IMR-90 (cell line): ENCODE results near the gene ALX4. TPM values are rescaled to one million over a fixed set of nuclear protein-coding genes. Genes with fewer than 3 reads are reported as not detected.

ENCODE experiments used
- ATAC-seq: fragments of 200-7000 bp; cut with Tn5 transposase; 2 replicates; pipeline ENCODE4 v1.9.1; 2020; ENCODE audit warnings: low read depth, mild to moderate bottlenecking, moderate library complexity
- BruUV-seq: library from RNA; stranded (reverse); fragments of 400-500 nt; replicated peaks from 2 replicates; lab custom pipeline; 2021; lab: Mats Ljungman, UMichigan
- CTCF ChIA-PET: fragments of 300-600 bp; formaldehyde crosslinking; extraction: SDS; loops from one replicate; lab custom pipeline; 2021; ENCODE audit warnings: antibody characterized with exemption; lab: Yijun Ruan, JAX
- POLR2A ChIA-PET: fragments of 300-600 bp; sonication (Branson Sonifier 250); formaldehyde crosslinking; loops from one replicate; lab custom pipeline; 2022; ENCODE audit warnings: antibody characterized with exemption; ENCODE audit not compliant: unreplicated experiment; lab: Charles Lee
- DNase-seq: peaks from one replicate; pipeline ENCODE4 v3.0.0; 2013
- H2AFZ ChIP-seq: replicated peaks from 2 replicates; pipeline ENCODE3; 2013; ENCODE audit warnings: low read length, mild to moderate bottlenecking; ENCODE audit not compliant: poor library complexity
- H2AK5ac ChIP-seq: 2 replicates; pipeline ENCODE4 v1.6.1; 2013; ENCODE audit warnings: low read depth, low read length, inconsistent platforms
- H2AK9ac ChIP-seq: replicated peaks from 2 replicates; pipeline ENCODE3; 2013; ENCODE audit warnings: mild to moderate bottlenecking, low read depth, low read length, moderate library complexity; ENCODE audit not compliant: poor library complexity
- H2BK120ac ChIP-seq: 2 replicates; pipeline ENCODE4 v1.6.1; 2013; ENCODE audit warnings: low read depth, low read length, inconsistent platforms
- H2BK15ac ChIP-seq: 3 replicates; pipeline ENCODE4 v1.6.1; 2013; ENCODE audit warnings: low read depth, low read length, inconsistent platforms
- H2BK20ac ChIP-seq: 2 replicates; pipeline ENCODE4 v1.6.1; 2013; ENCODE audit warnings: low read depth, mild to moderate bottlenecking, inconsistent platforms, low read length, moderate library complexity
- H2BK5ac ChIP-seq: 2 replicates; pipeline ENCODE4 v1.6.1; 2013; ENCODE audit warnings: mild to moderate bottlenecking, low read depth, low read length, inconsistent platforms; ENCODE audit not compliant: poor library complexity, severe bottlenecking
- H3K14ac ChIP-seq: replicated peaks from 2 replicates; pipeline ENCODE4 v1.6.1; 2013; ENCODE audit warnings: low read depth, low read length, inconsistent platforms
- H3K18ac ChIP-seq: 2 replicates; pipeline ENCODE4 v1.6.1; 2013; ENCODE audit warnings: low read depth, low read length, control low read depth
- H3K23ac ChIP-seq: 2 replicates; pipeline ENCODE4 v1.6.1; 2013; ENCODE audit warnings: low read depth, low read length, inconsistent platforms
- H3K27ac ChIP-seq: 2 replicates; pipeline ENCODE4 v1.5.1; 2013; ENCODE audit warnings: mild to moderate bottlenecking, control low read depth, low read length; ENCODE audit not compliant: insufficient read depth
- H3K27me3 ChIP-seq: 2 replicates; pipeline ENCODE4 v1.6.1; 2013; ENCODE audit warnings: low read length; ENCODE audit not compliant: control insufficient read depth, insufficient read depth
- H3K36me3 ChIP-seq: 2 replicates; pipeline ENCODE4 v1.6.1; 2013; ENCODE audit warnings: low read length, mixed read lengths; ENCODE audit not compliant: control insufficient read depth, insufficient read depth
- H3K4ac ChIP-seq: 2 replicates; pipeline ENCODE4 v1.6.1; 2013; ENCODE audit warnings: low read depth, low read length, inconsistent platforms
- H3K4me1 ChIP-seq: 2 replicates; pipeline ENCODE4 v1.6.1; 2013; ENCODE audit warnings: low read length, mixed read lengths; ENCODE audit not compliant: control insufficient read depth, insufficient read depth
- H3K4me2 ChIP-seq: 2 replicates; pipeline ENCODE4 v1.6.1; 2013; ENCODE audit warnings: low read depth, mild to moderate bottlenecking, control low read depth, low read length, moderate library complexity
- H3K4me3 ChIP-seq: 2 replicates; pipeline ENCODE4 v1.5.1; 2013; ENCODE audit warnings: low read depth, mild to moderate bottlenecking, control low read depth, low read length, moderate library complexity; ENCODE audit not compliant: insufficient read depth
- H3K56ac ChIP-seq: 2 replicates; pipeline ENCODE4 v1.6.1; 2013; ENCODE audit warnings: low read length, inconsistent platforms; ENCODE audit not compliant: insufficient read depth; ENCODE audit errors: extremely low read depth
- H3K79me1 ChIP-seq, 2 experiments: 2 replicates each; pipeline ENCODE4 v1.6.1; 2013; ENCODE audit warnings: low read length in 2 of 2, inconsistent platforms in 1 of 2, low read depth in 1 of 2
- H3K9ac ChIP-seq: 2 replicates; pipeline ENCODE4 v1.6.1; 2013; ENCODE audit warnings: low read depth, low read length, control low read depth
- H3K9me1 ChIP-seq: 2 replicates; pipeline ENCODE4 v1.6.1; 2013; ENCODE audit warnings: low read length, inconsistent platforms; ENCODE audit not compliant: insufficient read depth
- H3K9me3 ChIP-seq: 2 replicates; pipeline ENCODE4 v1.6.1; 2013; ENCODE audit warnings: low read length; ENCODE audit not compliant: control insufficient read depth, insufficient read depth
- H4K20me1 ChIP-seq: 2 replicates; pipeline ENCODE4 v1.6.1; 2013; ENCODE audit warnings: low read length, inconsistent platforms; ENCODE audit not compliant: insufficient read depth
- H4K5ac ChIP-seq: 2 replicates; pipeline ENCODE4 v1.6.1; 2013; ENCODE audit warnings: mild to moderate bottlenecking, low read depth, low read length, control low read depth
- H4K8ac ChIP-seq, 2 experiments: 2 replicates each; pipeline ENCODE4 v1.6.1; 2013; ENCODE audit warnings: low read depth in 2 of 2, low read length in 2 of 2, control low read depth in 1 of 2, inconsistent platforms in 1 of 2
- H4K91ac ChIP-seq: 2 replicates; pipeline ENCODE4 v1.6.1; 2013; ENCODE audit warnings: low read depth, low read length, inconsistent platforms; ENCODE audit not compliant: insufficient read depth
- CEBPB ChIP-seq: IDR thresholded peaks from 2 replicates; pipeline ENCODE4 v1.6.1; 2012; ENCODE audit warnings: low read depth, low read length, improper control_type of control experiment
- CHD1 ChIP-seq: IDR thresholded peaks from 2 replicates; pipeline ENCODE4 v1.6.1; 2012; ENCODE audit warnings: low read depth, low read length, improper control_type of control experiment
- MAFK ChIP-seq: IDR thresholded peaks from 2 replicates; pipeline ENCODE4 v1.6.1; 2012; ENCODE audit warnings: low read depth, low read length, improper control_type of control experiment
- MAZ ChIP-seq: IDR thresholded peaks from 2 replicates; pipeline ENCODE4 v1.6.1; 2012; ENCODE audit warnings: low read depth, mild to moderate bottlenecking, low read length, improper control_type of control experiment, moderate library complexity, borderline replicate concordance
- MXI1 ChIP-seq: IDR thresholded peaks from 2 replicates; pipeline ENCODE4 v1.6.1; 2012; ENCODE audit warnings: low read depth, mild to moderate bottlenecking, low read length, moderate library complexity, borderline replicate concordance
- RCOR1 ChIP-seq: IDR thresholded peaks from 2 replicates; pipeline ENCODE4 v1.6.1; 2012; ENCODE audit warnings: mild to moderate bottlenecking, low read length, improper control_type of control experiment; ENCODE audit not compliant: insufficient replicate concordance
- RFX5 ChIP-seq: IDR thresholded peaks from 2 replicates; pipeline ENCODE4 v1.8.0; 2012; ENCODE audit warnings: low read depth, mild to moderate bottlenecking, low read length, moderate library complexity
- SMC3 ChIP-seq: fragments of 150-350 bp; IDR thresholded peaks from 2 replicates; pipeline ENCODE4 v1.6.1; 2016; ENCODE audit warnings: low read depth, mild to moderate bottlenecking, antibody characterized with exemption, low read length, moderate library complexity
- WGBS, 2 experiments: methylation state at CpG; one replicate each; pipeline versions ENCODE4 v1.1.5 to v1.1.7; 2013; ENCODE audit warnings: missing lambda C conversion rate in 2 of 2; ENCODE audit not compliant: insufficient read length in 1 of 2; ENCODE audit errors: extremely low coverage in 2 of 2; 5-methylcytosine and 5-hydroxymethylcytosine counted together
- dilution Hi-C: fragments of 300-500 bp; cut with HindIII; formaldehyde crosslinking; loops from one replicate; pipeline ENCODE4 v1.14.3; 2018; ENCODE audit warnings: low sequenced_read_pairs; ENCODE audit not compliant: unreplicated experiment
- in situ Hi-C: fragments of 300-500 bp; cut with MboI; formaldehyde crosslinking; loops from 3 replicates; pipeline ENCODE4 v1.14.3; 2019; ENCODE audit warnings: low sequenced_read_pairs, inconsistent platforms, mixed read lengths
- intact Hi-C: fragments of 100-400 bp; cut with micrococcal nuclease; formaldehyde crosslinking; loops from 2 replicates; pipeline ENCODE4 v1.10.0; 2022
- polyA plus RNA-seq, 3 experiments: library from polyadenylated mRNA; depleted of rRNA; stranded (reverse); fragments of >200 nt; gene quantifications; 2 replicates each; pipeline ENCODE4 v1.2.3, GENCODE V29; 2012; ENCODE audit warnings: low replicate concordance in 1 of 3
- total RNA-seq: library from RNA; depleted of rRNA; stranded (reverse); fragments of >200 nt; gene quantifications from 2 replicates; pipeline ENCODE4 v1.2.3, GENCODE V29; 2012
- TF ChIP-seq, protein P1 (sequence below): conservative IDR thresholded peaks from 2 replicates; pipeline ENCODE4 v1.5.1; 2012; ENCODE audit warnings: mild to moderate bottlenecking, low read depth, low read length, improper control_type of control experiment
- TF ChIP-seq, protein P2 (sequence below): fragments of 150-350 bp; IDR thresholded peaks from 2 replicates; pipeline ENCODE4 v1.6.1; 2017; ENCODE audit warnings: mild to moderate bottlenecking, antibody characterized with exemption, low read length, low read depth

Gene ALX4
- total and polyA plus RNA-seq, 2 of the 4 experiments (the other 2 are of a cell fraction): not detected

DNA sequence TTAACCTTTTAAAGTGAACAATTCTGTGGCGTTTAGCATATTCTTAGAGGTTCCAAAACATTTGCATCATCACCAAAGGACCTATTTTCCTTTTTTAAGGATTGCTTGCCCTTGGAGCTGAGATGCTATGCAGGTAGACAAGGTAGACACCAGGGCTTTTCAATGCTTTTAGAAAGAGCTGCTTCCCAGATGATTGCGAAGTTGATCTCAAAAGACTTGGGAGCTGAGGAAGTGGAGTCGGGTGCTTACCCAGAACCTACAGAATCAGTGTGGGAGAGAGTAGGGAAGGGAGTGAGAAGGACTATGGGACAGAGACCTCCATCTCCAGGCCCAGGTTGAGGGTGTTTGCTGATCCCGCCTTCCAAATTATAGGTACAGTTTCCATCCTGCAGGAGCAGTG, 11.1 kb upstream of the ALX4 start:
- H2BK120ac ChIP-seq: no peak overlapping the region
- no peak overlapping the region for H2AK5ac ChIP-seq
- H3K56ac ChIP-seq: no peak overlapping the region
- H3K23ac ChIP-seq: no peak overlapping the region
- no peaks in the 10 kb centered on the region; the same call in 1 of the 2 replicates for H3K9me3 ChIP-seq
- H2AFZ ChIP-seq: no peak overlapping the region
- no peak overlapping the region for H4K91ac ChIP-seq
- intact Hi-C loops (no loop called here), dilution Hi-C loops (no loop called here), in situ Hi-C loops (no loop called here)
- no peak for TF ChIP-seq MAFK
- no peak for TF ChIP-seq MXI1
- TF ChIP-seq, protein P1, sequence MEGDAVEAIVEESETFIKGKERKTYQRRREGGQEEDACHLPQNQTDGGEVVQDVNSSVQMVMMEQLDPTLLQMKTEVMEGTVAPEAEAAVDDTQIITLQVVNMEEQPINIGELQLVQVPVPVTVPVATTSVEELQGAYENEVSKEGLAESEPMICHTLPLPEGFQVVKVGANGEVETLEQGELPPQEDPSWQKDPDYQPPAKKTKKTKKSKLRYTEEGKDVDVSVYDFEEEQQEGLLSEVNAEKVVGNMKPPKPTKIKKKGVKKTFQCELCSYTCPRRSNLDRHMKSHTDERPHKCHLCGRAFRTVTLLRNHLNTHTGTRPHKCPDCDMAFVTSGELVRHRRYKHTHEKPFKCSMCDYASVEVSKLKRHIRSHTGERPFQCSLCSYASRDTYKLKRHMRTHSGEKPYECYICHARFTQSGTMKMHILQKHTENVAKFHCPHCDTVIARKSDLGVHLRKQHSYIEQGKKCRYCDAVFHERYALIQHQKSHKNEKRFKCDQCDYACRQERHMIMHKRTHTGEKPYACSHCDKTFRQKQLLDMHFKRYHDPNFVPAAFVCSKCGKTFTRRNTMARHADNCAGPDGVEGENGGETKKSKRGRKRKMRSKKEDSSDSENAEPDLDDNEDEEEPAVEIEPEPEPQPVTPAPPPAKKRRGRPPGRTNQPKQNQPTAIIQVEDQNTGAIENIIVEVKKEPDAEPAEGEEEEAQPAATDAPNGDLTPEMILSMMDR: no peak
- TF ChIP-seq RFX5: no peak
- TF ChIP-seq, protein P2, sequence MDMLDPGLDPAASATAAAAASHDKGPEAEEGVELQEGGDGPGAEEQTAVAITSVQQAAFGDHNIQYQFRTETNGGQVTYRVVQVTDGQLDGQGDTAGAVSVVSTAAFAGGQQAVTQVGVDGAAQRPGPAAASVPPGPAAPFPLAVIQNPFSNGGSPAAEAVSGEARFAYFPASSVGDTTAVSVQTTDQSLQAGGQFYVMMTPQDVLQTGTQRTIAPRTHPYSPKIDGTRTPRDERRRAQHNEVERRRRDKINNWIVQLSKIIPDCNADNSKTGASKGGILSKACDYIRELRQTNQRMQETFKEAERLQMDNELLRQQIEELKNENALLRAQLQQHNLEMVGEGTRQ: no peak
- TF ChIP-seq CEBPB: no peak
- no peak for TF ChIP-seq MAZ
- no peak for TF ChIP-seq SMC3
- no peak for TF ChIP-seq CHD1
- TF ChIP-seq RCOR1: no peak
- H3K4ac ChIP-seq: no peak overlapping the region
- DNase-seq (no peak), ATAC-seq (no peak)
- H3K14ac ChIP-seq: no peak overlapping the region
- H3K4me2 ChIP-seq: no peak overlapping the region
- H3K9ac ChIP-seq: no peak overlapping the region
- BruUV-seq: no TSS peak
- no peak overlapping the region for H2AK9ac ChIP-seq
- H3K27ac ChIP-seq: no peak overlapping the region
- no peaks in the 10 kb centered on the region for H4K20me1 ChIP-seq
- CTCF ChIA-PET: interaction anchor here (1.0 to 2.0 kb wide), 2 partner anchors 10 to 143 kb away, joined by 3 to 5 read pairs; no protein-coding TSS in a partner anchor
- H3K79me1 ChIP-seq: no peaks in the 10 kb centered on the region
- no peaks in the 10 kb centered on the region for H3K36me3 ChIP-seq
- 20% methylated on average over 1 of the region's 4 CpGs; no CpG with 5 or more reads in 1 of the 2 experiments for WGBS, 2 experiments
- H3K18ac ChIP-seq: no peak overlapping the region
- H3K4me1 ChIP-seq: no peaks in the 10 kb centered on the region; the same call in 1 of the 2 replicates
- no peak overlapping the region for H2BK20ac ChIP-seq
- no peak overlapping the region for H4K5ac ChIP-seq
- no peak overlapping the region for H3K4me3 ChIP-seq
- peaks cover 98% of the 10 kb centered on the region for H3K27me3 ChIP-seq
- no peak overlapping the region for H2BK15ac ChIP-seq
- no peak overlapping the region for H2BK5ac ChIP-seq
- H4K8ac ChIP-seq: no peak overlapping the region
- H3K9me1 ChIP-seq: no peaks in the 10 kb centered on the region
- POLR2A ChIA-PET: no interaction called here
